IMR-90 (cell line): ENCODE measurements around the gene UVSSA. TPM values are rescaled to one million over a fixed set of nuclear protein-coding genes. Genes with fewer than 3 reads are reported as not detected.

ENCODE experiments used
- ATAC-seq: fragments of 200-7000 bp; cut with Tn5 transposase; 2 replicates; pipeline ENCODE4 v1.9.1; 2020; ENCODE audit warnings: low read depth, mild to moderate bottlenecking, moderate library complexity
- BruUV-seq: library from RNA; stranded (reverse); fragments of 400-500 nt; replicated peaks from 2 replicates; lab custom pipeline; 2021; lab: Mats Ljungman, UMichigan
- CTCF ChIA-PET: fragments of 300-600 bp; formaldehyde crosslinking; extraction: SDS; loops from one replicate; lab custom pipeline; 2021; ENCODE audit warnings: antibody characterized with exemption; lab: Yijun Ruan, JAX
- POLR2A ChIA-PET: fragments of 300-600 bp; sonication (Branson Sonifier 250); formaldehyde crosslinking; loops from one replicate; lab custom pipeline; 2022; ENCODE audit warnings: antibody characterized with exemption; ENCODE audit not compliant: unreplicated experiment; lab: Charles Lee
- DNase-seq: peaks from one replicate; pipeline ENCODE4 v3.0.0; 2013
- H2AFZ ChIP-seq: replicated peaks from 2 replicates; pipeline ENCODE3; 2013; ENCODE audit warnings: low read length, mild to moderate bottlenecking; ENCODE audit not compliant: poor library complexity
- H2AK5ac ChIP-seq: 2 replicates; pipeline ENCODE4 v1.6.1; 2013; ENCODE audit warnings: low read depth, low read length, inconsistent platforms
- H2AK9ac ChIP-seq: replicated peaks from 2 replicates; pipeline ENCODE3; 2013; ENCODE audit warnings: mild to moderate bottlenecking, low read depth, low read length, moderate library complexity; ENCODE audit not compliant: poor library complexity
- H2BK120ac ChIP-seq: 2 replicates; pipeline ENCODE4 v1.6.1; 2013; ENCODE audit warnings: low read depth, low read length, inconsistent platforms
- H2BK15ac ChIP-seq: 3 replicates; pipeline ENCODE4 v1.6.1; 2013; ENCODE audit warnings: low read depth, low read length, inconsistent platforms
- H2BK20ac ChIP-seq: 2 replicates; pipeline ENCODE4 v1.6.1; 2013; ENCODE audit warnings: low read depth, mild to moderate bottlenecking, inconsistent platforms, low read length, moderate library complexity
- H2BK5ac ChIP-seq: 2 replicates; pipeline ENCODE4 v1.6.1; 2013; ENCODE audit warnings: mild to moderate bottlenecking, low read depth, low read length, inconsistent platforms; ENCODE audit not compliant: poor library complexity, severe bottlenecking
- H3K14ac ChIP-seq: replicated peaks from 2 replicates; pipeline ENCODE4 v1.6.1; 2013; ENCODE audit warnings: low read depth, low read length, inconsistent platforms
- H3K18ac ChIP-seq: 2 replicates; pipeline ENCODE4 v1.6.1; 2013; ENCODE audit warnings: low read depth, low read length, control low read depth
- H3K23ac ChIP-seq: 2 replicates; pipeline ENCODE4 v1.6.1; 2013; ENCODE audit warnings: low read depth, low read length, inconsistent platforms
- H3K27ac ChIP-seq: 2 replicates; pipeline ENCODE4 v1.5.1; 2013; ENCODE audit warnings: mild to moderate bottlenecking, control low read depth, low read length; ENCODE audit not compliant: insufficient read depth
- H3K27me3 ChIP-seq: 2 replicates; pipeline ENCODE4 v1.6.1; 2013; ENCODE audit warnings: low read length; ENCODE audit not compliant: control insufficient read depth, insufficient read depth
- H3K36me3 ChIP-seq: 2 replicates; pipeline ENCODE4 v1.6.1; 2013; ENCODE audit warnings: low read length, mixed read lengths; ENCODE audit not compliant: control insufficient read depth, insufficient read depth
- H3K4ac ChIP-seq: 2 replicates; pipeline ENCODE4 v1.6.1; 2013; ENCODE audit warnings: low read depth, low read length, inconsistent platforms
- H3K4me1 ChIP-seq: 2 replicates; pipeline ENCODE4 v1.6.1; 2013; ENCODE audit warnings: low read length, mixed read lengths; ENCODE audit not compliant: control insufficient read depth, insufficient read depth
- H3K4me2 ChIP-seq: 2 replicates; pipeline ENCODE4 v1.6.1; 2013; ENCODE audit warnings: low read depth, mild to moderate bottlenecking, control low read depth, low read length, moderate library complexity
- H3K4me3 ChIP-seq: 2 replicates; pipeline ENCODE4 v1.5.1; 2013; ENCODE audit warnings: low read depth, mild to moderate bottlenecking, control low read depth, low read length, moderate library complexity; ENCODE audit not compliant: insufficient read depth
- H3K56ac ChIP-seq: 2 replicates; pipeline ENCODE4 v1.6.1; 2013; ENCODE audit warnings: low read length, inconsistent platforms; ENCODE audit not compliant: insufficient read depth; ENCODE audit errors: extremely low read depth
- H3K79me1 ChIP-seq, 2 experiments: 2 replicates each; pipeline ENCODE4 v1.6.1; 2013; ENCODE audit warnings: low read length in 2 of 2, inconsistent platforms in 1 of 2, low read depth in 1 of 2
- H3K9ac ChIP-seq: 2 replicates; pipeline ENCODE4 v1.6.1; 2013; ENCODE audit warnings: low read depth, low read length, control low read depth
- H3K9me1 ChIP-seq: 2 replicates; pipeline ENCODE4 v1.6.1; 2013; ENCODE audit warnings: low read length, inconsistent platforms; ENCODE audit not compliant: insufficient read depth
- H3K9me3 ChIP-seq: 2 replicates; pipeline ENCODE4 v1.6.1; 2013; ENCODE audit warnings: low read length; ENCODE audit not compliant: control insufficient read depth, insufficient read depth
- H4K20me1 ChIP-seq: 2 replicates; pipeline ENCODE4 v1.6.1; 2013; ENCODE audit warnings: low read length, inconsistent platforms; ENCODE audit not compliant: insufficient read depth
- H4K5ac ChIP-seq: 2 replicates; pipeline ENCODE4 v1.6.1; 2013; ENCODE audit warnings: mild to moderate bottlenecking, low read depth, low read length, control low read depth
- H4K8ac ChIP-seq, 2 experiments: 2 replicates each; pipeline ENCODE4 v1.6.1; 2013; ENCODE audit warnings: low read depth in 2 of 2, low read length in 2 of 2, control low read depth in 1 of 2, inconsistent platforms in 1 of 2
- H4K91ac ChIP-seq: 2 replicates; pipeline ENCODE4 v1.6.1; 2013; ENCODE audit warnings: low read depth, low read length, inconsistent platforms; ENCODE audit not compliant: insufficient read depth
- CEBPB ChIP-seq: IDR thresholded peaks from 2 replicates; pipeline ENCODE4 v1.6.1; 2012; ENCODE audit warnings: low read depth, low read length, improper control_type of control experiment
- CHD1 ChIP-seq: IDR thresholded peaks from 2 replicates; pipeline ENCODE4 v1.6.1; 2012; ENCODE audit warnings: low read depth, low read length, improper control_type of control experiment
- MXI1 ChIP-seq: IDR thresholded peaks from 2 replicates; pipeline ENCODE4 v1.6.1; 2012; ENCODE audit warnings: low read depth, mild to moderate bottlenecking, low read length, moderate library complexity, borderline replicate concordance
- POLR2A ChIP-seq: IDR thresholded peaks from 2 replicates; pipeline ENCODE4 v1.6.1; 2012; ENCODE audit warnings: mild to moderate bottlenecking, low read depth, low read length
- RFX5 ChIP-seq: IDR thresholded peaks from 2 replicates; pipeline ENCODE4 v1.8.0; 2012; ENCODE audit warnings: low read depth, mild to moderate bottlenecking, low read length, moderate library complexity
- SMC3 ChIP-seq: fragments of 150-350 bp; IDR thresholded peaks from 2 replicates; pipeline ENCODE4 v1.6.1; 2016; ENCODE audit warnings: low read depth, mild to moderate bottlenecking, antibody characterized with exemption, low read length, moderate library complexity
- WGBS, 2 experiments: methylation state at CpG; one replicate each; pipeline versions ENCODE4 v1.1.5 to v1.1.7; 2013; ENCODE audit warnings: missing lambda C conversion rate in 2 of 2; ENCODE audit not compliant: insufficient read length in 1 of 2; ENCODE audit errors: extremely low coverage in 2 of 2; 5-methylcytosine and 5-hydroxymethylcytosine counted together
- dilution Hi-C: fragments of 300-500 bp; cut with HindIII; formaldehyde crosslinking; loops from one replicate; pipeline ENCODE4 v1.14.3; 2018; ENCODE audit warnings: low sequenced_read_pairs; ENCODE audit not compliant: unreplicated experiment
- in situ Hi-C: fragments of 300-500 bp; cut with MboI; formaldehyde crosslinking; loops from 3 replicates; pipeline ENCODE4 v1.14.3; 2019; ENCODE audit warnings: low sequenced_read_pairs, inconsistent platforms, mixed read lengths
- intact Hi-C: fragments of 100-400 bp; cut with micrococcal nuclease; formaldehyde crosslinking; loops from 2 replicates; pipeline ENCODE4 v1.10.0; 2022
- polyA plus RNA-seq, 3 experiments: library from polyadenylated mRNA; depleted of rRNA; stranded (reverse); fragments of >200 nt; gene quantifications; 2 replicates each; pipeline ENCODE4 v1.2.3, GENCODE V29; 2012; ENCODE audit warnings: low replicate concordance in 1 of 3
- total RNA-seq: library from RNA; depleted of rRNA; stranded (reverse); fragments of >200 nt; gene quantifications from 2 replicates; pipeline ENCODE4 v1.2.3, GENCODE V29; 2012
- TF ChIP-seq, protein P1 (sequence below): conservative IDR thresholded peaks from 2 replicates; pipeline ENCODE4 v1.5.1; 2012; ENCODE audit warnings: mild to moderate bottlenecking, low read depth, low read length, improper control_type of control experiment
- TF ChIP-seq, protein P2 (sequence below): fragments of 150-350 bp; IDR thresholded peaks from 2 replicates; pipeline ENCODE4 v1.6.1; 2016; ENCODE audit warnings: low read depth, mild to moderate bottlenecking, low read length, moderate library complexity, borderline replicate concordance
- TF ChIP-seq, protein P3 (sequence below): fragments of 150-350 bp; IDR thresholded peaks from 2 replicates; pipeline ENCODE4 v1.6.1; 2017; ENCODE audit warnings: mild to moderate bottlenecking, antibody characterized with exemption, low read length, low read depth

Gene UVSSA
- total and polyA plus RNA-seq, 2 of the 4 experiments (the other 2 are of a cell fraction): 1.4 to 8.4 TPM

DNA sequence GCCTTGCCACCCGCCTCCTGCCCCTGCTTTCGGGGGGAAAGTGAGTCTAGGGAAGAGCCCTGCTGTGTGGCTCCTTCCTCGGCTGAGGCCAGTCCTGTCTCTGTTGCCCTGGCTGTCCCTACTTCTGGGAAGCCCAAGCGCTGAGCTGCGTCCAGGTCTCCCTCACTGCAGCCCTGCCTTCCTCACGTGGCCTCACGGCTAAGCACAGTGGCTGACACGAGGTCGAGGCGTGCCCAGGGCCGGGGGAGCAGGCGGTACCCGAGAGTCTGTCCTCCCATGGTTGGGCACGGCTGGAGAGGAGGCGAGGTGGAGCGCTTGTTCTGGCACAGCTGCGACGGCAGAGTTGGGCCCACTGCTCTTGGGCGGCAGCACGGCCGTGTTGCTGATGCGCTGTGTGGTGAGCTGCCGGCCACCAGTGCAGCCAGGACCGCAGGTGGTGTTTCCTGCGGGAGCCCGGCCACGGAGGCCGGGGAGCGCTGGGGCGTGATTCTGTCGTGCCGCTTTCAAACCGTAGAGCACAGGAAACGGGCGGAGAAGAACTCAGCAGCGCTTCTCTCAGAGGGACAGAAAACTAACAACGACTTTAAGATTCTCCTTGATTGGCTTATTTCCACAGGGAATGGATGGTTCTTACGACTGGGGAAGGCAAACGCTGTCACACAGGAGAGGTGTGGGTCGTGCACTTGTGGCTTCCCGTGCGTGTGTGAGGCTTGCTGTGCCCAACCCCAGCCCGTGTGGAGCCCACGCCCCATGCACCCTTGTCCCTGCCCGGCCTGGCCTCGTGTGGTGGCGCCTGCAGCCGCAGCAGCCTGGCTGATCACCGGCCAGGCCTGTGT lies 36.0 kb upstream of the UVSSA start:
- no peak overlapping the region for H3K14ac ChIP-seq

More for the DNA sequence above, 36.0 kb upstream of the UVSSA start:
- ATAC-seq (no peak), DNase-seq (no peak)
- in situ Hi-C loops: no loop called here
- H3K27ac ChIP-seq: no peak overlapping the region
- dilution Hi-C loops: no loop called here
- H2BK5ac ChIP-seq: no peak overlapping the region
- peaks cover 14% of the 10 kb centered on the region for H3K4me1 ChIP-seq
- H4K8ac ChIP-seq: no peak overlapping the region
- H3K9me3 ChIP-seq: no peaks in the 10 kb centered on the region
- intact Hi-C loops: no loop called here
- H3K56ac ChIP-seq: no peak overlapping the region
- peak overlapping the region; percentile 70 for H2AK9ac ChIP-seq
- BruUV-seq: no TSS peak
- peaks cover 45% of the 10 kb centered on the region for H4K20me1 ChIP-seq
- H3K9ac ChIP-seq: no peak overlapping the region
- H4K5ac ChIP-seq: no peak overlapping the region
- H2BK20ac ChIP-seq: no peak overlapping the region
- CTCF ChIA-PET: no interaction called here
- H2BK120ac ChIP-seq: no peak overlapping the region
- peak overlapping the region; percentile 4; the same call in 1 of the 2 replicates for H2AK5ac ChIP-seq
- TF ChIP-seq, protein P1, sequence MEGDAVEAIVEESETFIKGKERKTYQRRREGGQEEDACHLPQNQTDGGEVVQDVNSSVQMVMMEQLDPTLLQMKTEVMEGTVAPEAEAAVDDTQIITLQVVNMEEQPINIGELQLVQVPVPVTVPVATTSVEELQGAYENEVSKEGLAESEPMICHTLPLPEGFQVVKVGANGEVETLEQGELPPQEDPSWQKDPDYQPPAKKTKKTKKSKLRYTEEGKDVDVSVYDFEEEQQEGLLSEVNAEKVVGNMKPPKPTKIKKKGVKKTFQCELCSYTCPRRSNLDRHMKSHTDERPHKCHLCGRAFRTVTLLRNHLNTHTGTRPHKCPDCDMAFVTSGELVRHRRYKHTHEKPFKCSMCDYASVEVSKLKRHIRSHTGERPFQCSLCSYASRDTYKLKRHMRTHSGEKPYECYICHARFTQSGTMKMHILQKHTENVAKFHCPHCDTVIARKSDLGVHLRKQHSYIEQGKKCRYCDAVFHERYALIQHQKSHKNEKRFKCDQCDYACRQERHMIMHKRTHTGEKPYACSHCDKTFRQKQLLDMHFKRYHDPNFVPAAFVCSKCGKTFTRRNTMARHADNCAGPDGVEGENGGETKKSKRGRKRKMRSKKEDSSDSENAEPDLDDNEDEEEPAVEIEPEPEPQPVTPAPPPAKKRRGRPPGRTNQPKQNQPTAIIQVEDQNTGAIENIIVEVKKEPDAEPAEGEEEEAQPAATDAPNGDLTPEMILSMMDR: no peak
- TF ChIP-seq CHD1: no peak
- TF ChIP-seq, protein P2, sequence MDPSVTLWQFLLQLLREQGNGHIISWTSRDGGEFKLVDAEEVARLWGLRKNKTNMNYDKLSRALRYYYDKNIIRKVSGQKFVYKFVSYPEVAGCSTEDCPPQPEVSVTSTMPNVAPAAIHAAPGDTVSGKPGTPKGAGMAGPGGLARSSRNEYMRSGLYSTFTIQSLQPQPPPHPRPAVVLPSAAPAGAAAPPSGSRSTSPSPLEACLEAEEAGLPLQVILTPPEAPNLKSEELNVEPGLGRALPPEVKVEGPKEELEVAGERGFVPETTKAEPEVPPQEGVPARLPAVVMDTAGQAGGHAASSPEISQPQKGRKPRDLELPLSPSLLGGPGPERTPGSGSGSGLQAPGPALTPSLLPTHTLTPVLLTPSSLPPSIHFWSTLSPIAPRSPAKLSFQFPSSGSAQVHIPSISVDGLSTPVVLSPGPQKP: no peak
- TF ChIP-seq SMC3: no peak
- no peak for TF ChIP-seq RFX5
- TF ChIP-seq MXI1: no peak
- no peak for TF ChIP-seq POLR2A
- TF ChIP-seq, protein P3, sequence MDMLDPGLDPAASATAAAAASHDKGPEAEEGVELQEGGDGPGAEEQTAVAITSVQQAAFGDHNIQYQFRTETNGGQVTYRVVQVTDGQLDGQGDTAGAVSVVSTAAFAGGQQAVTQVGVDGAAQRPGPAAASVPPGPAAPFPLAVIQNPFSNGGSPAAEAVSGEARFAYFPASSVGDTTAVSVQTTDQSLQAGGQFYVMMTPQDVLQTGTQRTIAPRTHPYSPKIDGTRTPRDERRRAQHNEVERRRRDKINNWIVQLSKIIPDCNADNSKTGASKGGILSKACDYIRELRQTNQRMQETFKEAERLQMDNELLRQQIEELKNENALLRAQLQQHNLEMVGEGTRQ: no peak
- TF ChIP-seq CEBPB: no peak
- POLR2A ChIA-PET: no interaction called here
- H3K4me3 ChIP-seq: no peak overlapping the region
- H2BK15ac ChIP-seq: no peak overlapping the region
- H3K9me1 ChIP-seq: peaks cover 23% of the 10 kb centered on the region
- WGBS, 2 experiments: 93% methylated on average over 42 of the region's 49 CpGs; no CpG with 5 or more reads in 1 of the 2 experiments
- no peak overlapping the region for H2AFZ ChIP-seq
- H3K23ac ChIP-seq: no peak overlapping the region
- H3K4ac ChIP-seq: no peak overlapping the region
- H3K36me3 ChIP-seq: peaks cover 34% of the 10 kb centered on the region
- peaks cover 25 to 84% of the 10 kb centered on the region in 2 experiments for H3K79me1 ChIP-seq
- H3K4me2 ChIP-seq: no peak overlapping the region
- H4K91ac ChIP-seq: no peak overlapping the region
- H3K18ac ChIP-seq: no peak overlapping the region
- no peaks in the 10 kb centered on the region for H3K27me3 ChIP-seq
